Measurements from ENCODE around the gene SORT1.

The SORT1 gene

DNA sequence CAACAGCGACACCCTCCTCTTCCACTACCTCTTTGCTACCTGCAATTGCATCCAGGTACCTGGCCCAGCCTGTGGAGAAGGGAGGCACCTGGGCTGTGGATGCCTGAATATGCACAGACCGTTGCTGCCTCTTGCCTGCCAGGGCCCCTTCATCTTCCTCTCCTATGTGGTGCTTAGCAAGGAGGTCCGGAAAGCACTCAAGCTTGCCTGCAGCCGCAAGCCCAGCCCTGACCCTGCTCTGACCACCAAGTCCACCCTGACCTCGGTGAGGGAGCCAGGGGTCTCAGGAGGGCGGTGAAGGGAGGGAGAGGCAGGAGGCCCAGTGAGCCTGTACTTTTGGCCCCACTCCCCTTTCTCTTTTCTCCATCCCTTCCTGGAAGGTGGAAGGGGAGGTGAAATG lies 126.3 kb downstream of the SORT1 start:
- no peak for DNase-seq

DNA sequence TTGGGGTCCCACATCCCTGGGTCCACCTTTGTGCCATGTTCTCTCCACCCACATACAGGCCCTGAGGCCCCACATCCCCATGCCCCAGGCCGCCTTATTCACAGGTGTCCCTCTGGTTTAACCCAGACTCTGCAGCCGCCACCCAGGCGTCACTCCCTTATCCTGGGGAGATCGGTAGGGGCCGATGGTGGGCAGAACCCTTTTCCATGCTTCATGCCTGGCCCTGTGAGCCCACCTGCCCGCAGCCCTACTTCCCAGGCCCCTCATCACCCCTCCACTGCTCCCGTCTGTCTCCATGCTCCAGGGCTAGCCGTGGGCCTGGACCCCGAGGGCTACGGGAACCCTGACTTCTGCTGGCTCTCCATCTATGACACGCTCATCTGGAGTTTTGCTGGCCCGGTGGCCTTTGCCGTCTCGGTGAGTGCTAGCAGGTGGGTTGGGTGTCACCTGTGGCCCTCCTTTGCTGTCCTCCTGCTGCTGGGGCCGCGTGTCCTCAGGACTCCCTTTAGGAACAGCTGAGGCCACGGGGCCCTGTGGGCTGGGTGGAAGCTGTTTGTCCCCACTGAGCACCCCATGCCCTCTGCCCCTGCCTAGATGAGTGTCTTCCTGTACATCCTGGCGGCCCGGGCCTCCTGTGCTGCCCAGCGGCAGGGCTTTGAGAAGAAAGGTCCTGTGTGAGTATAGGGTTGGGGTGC lies 126.9 kb downstream of the SORT1 start:
- no peak for DNase-seq

DNA sequence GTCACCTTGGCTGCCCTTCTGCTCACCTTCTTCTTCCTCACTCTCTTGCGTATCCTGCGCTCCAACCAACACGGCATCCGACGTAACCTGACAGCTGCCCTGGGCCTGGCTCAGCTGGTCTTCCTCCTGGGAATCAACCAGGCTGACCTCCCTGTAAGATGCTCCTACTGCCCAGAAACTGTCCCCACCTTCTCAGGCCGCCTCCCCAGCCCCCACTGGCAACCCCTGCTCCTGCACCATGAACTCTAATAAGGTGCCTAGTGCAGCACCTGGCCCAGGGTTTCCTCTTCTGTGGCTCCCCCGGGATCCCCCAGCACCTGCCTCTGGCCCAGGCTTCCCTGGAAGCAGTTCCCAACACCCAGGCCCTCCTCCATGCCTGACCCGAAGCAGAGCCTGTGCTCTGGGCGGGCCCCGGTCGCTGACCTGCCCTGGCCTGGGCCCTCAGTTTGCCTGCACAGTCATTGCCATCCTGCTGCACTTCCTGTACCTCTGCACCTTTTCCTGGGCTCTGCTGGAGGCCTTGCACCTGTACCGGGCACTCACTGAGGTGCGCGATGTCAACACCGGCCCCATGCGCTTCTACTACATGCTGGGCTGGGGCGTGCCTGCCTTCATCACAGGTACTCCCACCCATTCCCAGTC lies 127.6 kb downstream of the SORT1 start:
- no peak for DNase-seq

DNA sequence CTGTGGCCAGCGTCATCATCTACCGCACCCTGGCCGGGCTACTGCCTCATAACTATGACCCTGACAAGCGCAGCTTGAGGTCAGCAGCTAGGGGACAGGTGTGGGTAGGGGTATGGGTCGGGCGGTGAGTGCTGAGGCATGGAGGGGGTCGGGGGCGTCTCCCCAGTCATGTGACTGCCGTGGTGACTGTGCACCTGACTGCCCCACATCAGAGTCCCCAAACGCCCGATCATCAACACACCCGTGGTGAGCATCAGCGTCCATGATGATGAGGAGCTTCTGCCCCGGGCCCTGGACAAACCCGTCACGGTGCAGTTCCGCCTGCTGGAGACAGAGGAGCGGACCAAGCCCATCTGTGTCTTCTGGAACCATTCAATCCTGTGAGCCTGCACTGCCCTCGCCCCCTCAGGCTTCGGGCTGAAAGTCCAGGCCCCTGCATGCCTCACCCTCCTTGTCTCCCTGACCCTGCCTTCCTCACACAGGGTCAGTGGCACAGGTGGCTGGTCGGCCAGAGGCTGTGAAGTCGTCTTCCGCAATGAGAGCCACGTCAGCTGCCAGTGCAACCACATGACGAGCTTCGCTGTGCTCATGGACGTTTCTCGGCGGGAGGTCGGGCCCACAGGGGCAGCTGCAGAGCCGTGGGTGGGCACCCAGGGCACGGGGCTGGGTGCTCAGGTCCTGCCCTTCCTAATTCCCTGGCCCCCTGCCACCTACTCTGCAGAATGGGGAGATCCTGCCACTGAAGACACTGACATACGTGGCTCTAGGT lies 128.3 kb downstream of the SORT1 start:
- DNase-seq: no peak

DNA sequence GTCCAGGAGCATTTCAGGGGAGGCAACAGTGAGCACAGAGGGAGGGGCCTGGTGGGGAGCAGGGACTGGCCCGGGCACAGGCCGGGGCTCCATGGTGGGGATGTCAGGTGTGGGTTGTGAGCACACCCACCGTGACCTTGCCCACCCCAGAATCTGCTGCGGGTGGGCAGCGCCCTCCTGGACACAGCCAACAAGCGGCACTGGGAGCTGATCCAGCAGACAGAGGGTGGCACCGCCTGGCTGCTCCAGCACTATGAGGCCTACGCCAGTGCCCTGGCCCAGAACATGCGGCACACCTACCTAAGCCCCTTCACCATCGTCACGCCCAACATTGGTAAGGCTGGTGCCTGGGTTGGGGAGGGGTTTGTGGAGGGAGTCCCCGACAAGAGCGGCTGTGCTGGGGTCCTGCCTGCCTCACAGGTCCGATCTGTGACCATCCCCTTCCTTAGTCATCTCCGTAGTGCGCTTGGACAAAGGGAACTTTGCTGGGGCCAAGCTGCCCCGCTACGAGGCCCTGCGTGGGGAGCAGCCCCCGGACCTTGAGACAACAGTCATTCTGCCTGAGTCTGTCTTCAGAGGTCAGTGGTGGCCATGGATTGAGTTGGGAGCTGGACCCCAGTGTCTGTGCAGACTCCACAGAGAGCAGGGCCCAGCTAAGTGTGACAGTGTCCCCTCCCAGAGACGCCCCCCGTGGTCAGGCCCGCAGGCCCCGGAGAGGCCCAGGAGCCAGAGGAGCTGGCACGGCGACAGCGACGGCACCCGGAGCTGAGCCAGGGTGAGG lies 129.1 kb downstream of the SORT1 start:
- DNase-seq: no peak

DNA sequence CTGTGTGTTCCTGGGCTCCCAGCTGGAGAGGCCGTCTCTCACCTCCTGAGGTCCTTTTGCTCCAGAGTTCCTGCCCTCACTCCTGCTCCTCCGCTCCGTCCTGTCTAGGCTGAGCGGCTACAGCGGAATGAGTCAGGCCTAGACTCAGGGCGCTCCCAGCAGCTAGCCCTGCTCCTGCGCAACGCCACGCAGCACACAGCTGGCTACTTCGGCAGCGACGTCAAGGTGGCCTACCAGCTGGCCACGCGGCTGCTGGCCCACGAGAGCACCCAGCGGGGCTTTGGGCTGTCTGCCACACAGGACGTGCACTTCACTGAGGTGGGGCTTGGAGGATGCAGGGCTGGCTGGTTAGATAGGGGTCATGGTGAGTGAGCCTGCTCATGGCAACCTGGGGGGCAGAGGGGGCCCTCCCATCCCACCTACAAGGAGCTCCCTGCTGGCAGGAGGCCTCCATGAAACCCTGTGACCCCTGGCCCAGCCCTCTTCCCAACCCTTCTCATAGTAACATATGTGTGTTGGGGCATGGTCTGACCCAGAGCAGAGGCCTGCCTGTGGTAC lies 129.9 kb downstream of the SORT1 start:
- DNase-seq: no peak

DNA sequence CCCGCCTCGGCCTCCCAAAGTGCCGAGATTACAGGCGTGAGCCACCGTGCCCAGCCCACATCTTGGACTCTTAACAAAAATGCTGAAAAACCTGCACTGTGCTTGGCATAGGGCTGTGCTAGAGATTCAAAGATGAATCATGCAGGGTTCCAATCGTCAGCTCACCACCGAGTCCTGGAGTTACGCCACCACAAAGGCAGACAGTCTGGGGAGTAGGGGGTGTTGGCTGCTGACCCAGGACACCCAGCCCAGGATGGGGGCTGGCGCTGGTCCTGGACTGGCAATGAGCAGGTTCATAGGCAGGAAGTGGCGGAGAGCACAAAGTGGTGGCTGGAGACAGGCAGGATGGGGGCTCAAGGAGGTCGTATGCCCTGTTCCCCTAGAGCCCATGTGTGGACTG lies 130.8 kb downstream of the SORT1 start:
- DNase-seq: no peak

DNA sequence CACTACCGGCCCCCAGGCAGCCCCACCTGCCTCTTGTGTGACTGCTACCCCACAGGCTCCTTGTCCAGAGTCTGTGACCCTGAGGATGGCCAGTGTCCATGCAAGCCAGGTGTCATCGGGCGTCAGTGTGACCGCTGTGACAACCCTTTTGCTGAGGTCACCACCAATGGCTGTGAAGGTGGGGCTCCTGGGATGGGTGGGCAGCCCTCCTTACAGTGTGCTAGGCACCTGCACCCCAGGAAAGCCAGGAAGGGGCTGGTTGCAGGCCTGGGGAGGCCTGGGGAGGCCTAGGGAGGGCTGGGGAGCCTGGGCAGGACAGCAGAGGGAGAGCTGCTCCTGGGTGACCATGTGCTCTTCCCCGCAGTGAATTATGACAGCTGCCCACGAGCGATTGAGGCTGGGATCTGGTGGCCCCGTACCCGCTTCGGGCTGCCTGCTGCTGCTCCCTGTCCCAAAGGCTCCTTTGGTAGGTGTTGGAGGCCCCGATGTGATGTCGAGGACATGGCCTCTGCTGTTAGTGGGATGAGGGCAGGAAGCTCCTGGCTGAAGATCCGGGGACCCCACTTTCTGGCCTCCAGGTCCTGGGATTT lies 131.9 kb downstream of the SORT1 start:
- no peak for DNase-seq

DNA sequence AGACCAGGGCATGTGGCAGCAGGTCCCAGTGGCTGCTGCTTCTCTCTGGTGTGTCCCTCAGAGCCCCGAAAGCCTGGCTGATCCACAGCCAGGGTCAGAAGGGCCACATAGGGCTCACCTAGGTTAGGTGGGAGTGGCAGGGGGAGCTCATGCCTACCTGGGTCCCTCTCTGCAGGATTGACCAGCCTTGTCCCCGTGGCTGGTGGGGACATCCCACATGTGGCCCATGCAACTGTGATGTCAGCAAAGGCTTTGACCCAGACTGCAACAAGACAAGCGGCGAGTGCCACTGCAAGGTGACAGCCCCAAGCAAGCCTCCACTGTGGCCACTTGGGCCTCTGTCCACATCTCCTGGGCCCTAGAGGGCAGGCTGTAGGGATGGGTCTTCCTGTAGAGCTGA lies 132.7 kb downstream of the SORT1 start:
- no peak for DNase-seq

DNA sequence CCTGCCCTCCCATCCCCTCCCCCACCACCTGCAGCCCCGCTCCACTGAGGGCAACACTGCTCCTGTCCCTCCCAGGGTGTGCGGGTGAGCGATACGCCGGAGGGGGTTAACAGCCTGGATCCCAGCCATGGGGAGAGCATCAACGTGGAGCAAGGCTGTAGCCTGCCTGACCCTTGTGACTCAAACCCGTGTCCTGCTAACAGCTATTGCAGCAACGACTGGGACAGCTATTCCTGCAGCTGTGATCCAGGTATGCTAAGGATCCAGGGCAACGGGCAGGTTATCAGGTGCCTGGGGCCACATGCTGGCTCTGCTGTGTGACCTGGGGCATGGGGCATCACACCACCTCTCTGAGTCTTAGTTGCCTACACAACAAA lies 133.4 kb downstream of the SORT1 start:
- no peak for DNase-seq

DNA sequence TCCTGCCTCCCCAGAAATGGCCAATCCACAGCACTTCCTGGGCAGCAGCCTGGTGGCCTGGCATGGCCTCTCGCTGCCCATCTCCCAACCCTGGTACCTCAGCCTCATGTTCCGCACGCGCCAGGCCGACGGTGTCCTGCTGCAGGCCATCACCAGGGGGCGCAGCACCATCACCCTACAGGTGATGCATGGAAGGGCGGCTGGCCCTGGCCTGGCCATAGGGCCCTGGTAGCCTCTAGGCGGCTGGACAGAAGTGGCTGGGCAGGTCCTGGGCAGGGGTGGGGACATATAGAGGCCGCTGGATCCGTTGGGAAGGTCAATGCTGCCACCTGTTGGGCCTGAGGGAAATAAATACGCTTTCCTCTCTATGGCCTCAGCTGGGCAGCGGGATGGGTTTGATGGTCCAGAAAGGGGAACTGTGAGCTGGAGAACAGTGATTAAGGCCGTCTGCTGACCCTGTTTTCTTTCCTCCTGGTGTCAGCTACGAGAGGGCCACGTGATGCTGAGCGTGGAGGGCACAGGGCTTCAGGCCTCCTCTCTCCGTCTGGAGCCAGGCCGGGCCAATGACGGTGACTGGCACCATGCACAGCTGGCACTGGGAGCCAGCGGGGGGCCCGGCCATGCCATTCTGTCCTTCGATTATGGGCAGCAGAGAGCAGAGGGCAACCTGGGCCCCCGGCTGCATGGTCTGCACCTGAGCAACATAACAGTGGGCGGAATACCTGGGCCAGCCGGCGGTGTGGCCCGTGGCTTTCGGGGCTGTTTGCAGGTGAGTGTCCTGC lies 133.9 kb downstream of the SORT1 start:
- no peak for DNase-seq

DNA sequence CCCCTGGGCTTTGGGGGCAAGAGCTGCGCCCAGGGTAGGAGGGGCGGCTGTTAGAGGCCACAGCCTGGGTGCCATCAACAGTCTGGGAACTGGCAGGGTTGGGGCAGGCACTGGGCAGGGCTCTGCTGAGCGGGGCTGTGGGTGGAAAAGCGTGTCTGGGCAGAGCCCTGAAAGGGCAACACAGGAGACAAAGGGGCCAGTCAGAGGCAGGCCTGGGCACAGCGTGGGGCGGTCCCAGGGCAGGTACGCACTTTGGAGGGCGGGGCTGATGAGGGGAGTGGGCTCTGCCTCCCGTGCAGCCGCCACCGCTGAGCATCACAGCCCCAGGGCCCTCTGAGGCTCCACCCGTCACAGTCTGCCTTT lies 134.5 kb downstream of the SORT1 start:
- no peak for DNase-seq

DNA sequence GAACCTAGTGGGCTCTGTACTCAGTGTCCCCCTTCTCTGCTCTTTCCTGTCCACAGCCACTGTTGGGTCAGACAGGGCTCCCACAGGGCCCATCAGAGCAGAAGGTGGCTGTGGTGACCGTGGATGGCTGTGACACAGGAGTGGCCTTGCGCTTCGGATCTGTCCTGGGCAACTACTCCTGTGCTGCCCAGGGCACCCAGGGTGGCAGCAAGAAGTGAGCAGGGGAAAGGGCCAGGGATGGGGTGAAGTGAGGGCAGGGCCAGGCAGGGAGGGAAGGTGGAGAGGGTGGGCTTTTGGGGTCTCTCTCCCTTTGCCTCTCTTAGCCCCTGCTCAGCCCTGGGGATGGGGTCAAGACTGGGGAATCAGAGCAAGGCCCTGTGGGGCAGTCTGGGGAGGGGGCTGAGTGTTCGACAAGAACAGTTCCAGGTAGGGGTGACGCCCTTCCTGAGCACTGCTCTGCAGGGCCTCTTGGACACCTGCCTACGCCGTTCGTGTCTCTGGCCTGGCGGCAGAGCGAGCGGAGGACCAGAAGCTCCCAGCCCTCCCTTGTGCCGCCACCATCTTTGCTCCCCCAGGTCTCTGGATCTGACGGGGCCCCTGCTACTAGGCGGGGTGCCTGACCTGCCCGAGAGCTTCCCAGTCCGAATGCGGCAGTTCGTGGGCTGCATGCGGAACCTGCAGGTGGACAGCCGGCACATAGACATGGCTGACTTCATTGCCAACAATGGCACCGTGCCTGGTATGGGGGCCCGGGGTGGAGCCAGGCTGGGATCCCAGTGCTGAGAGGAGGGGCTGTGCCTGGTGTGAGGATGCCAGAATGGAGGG lies 135.3 kb downstream of the SORT1 start:
- DNase-seq: no peak

DNA sequence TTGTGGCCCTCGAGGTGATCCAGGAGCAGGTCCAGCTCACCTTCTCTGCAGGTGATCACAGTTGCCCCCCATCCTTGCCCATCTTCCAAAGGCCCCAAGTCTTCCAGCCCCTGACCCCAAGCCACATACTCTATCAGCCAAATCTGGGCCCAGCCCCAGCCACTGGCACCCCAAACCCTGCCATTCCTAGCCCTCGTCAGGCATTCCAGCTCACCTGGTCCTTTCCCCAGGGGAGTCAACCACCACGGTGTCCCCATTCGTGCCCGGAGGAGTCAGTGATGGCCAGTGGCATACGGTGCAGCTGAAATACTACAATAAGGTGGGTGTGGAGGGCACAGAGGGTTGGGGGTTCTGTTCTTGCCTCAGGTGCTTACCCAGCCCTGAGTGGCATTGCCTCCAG lies 136.1 kb downstream of the SORT1 start:
- no peak for DNase-seq

DNA sequence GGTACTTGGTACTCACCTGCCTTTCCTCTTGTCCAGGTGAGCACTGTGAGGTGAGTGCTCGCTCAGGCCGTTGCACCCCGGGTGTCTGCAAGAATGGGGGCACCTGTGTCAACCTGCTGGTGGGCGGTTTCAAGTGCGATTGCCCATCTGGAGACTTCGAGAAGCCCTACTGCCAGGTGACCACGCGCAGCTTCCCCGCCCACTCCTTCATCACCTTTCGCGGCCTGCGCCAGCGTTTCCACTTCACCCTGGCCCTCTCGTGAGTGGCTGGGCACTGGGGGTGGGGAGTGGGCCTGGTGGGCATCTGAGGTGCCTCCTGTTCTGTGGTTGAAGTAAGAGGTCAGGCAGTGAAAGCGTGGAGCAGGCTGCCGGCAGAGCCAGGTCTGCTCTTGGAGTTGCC lies 136.7 kb downstream of the SORT1 start:
- DNase-seq: no peak

DNA sequence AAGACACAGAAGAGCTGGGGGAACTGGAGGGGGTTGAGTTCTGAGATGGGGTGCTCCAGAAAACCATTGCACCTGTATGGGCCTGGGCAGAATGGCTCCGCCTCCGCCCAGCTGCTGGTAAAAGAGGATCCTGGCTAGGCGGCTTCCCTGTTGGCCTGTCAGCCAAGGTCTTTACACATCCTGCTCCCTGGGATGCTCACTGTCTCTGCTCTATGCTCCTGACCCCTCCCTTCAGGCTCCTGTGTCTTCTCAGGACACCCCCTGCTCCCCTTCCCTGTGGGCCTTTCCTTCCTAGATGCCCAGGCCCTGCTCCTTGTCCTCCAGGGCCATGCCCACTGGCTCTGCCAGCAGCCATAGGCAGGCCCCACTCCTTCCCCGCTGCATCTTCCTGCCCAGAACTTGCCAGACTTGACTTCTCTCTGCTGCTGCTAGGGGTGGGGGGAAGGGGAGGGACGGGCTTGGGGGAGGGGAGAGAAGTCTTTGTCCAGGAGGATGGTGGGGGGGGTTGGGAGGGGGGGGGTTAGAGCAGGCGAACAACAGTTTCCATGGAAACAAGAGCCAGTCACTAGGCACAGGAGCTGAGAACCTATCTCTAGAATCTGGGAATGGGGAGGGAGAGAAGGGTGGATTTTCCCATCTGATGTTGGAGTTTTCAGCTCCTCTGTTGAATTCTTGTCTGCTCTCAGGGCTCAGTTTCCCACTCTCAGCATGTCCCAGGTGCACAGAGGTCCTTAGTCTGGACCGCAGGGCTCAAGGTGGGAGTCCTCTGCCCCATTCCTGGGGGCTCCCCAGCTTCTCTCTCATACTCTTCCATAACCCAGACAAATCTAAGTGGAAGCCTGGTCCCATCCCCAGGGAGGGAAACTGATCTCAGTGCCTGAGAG lies 137.8 kb downstream of the SORT1 start:
- DNase-seq: no peak
